A673 (cell line): Measurements from ENCODE around the gene WDR59. TPM values are rescaled to one million over a fixed set of nuclear protein-coding genes. Genes with fewer than 3 reads are reported as not detected.

Experiments
- BruUV-seq: library from RNA; stranded (reverse); fragments of 400-500 nt; replicated peaks from 2 replicates; lab custom pipeline; 2021; lab: Mats Ljungman, UMichigan
- CTCF ChIA-PET: fragments of 300-600 bp; sonication (Branson Sonifier 250); formaldehyde crosslinking; loops from one replicate; lab custom pipeline; 2022; ENCODE audit warnings: antibody characterized with exemption; lab: Charles Lee
- POLR2A ChIA-PET: fragments of 300-600 bp; sonication (Branson Sonifier 250); formaldehyde crosslinking; loops from one replicate; lab custom pipeline; 2022; ENCODE audit warnings: antibody characterized with exemption; ENCODE audit not compliant: low non-redundant PET; lab: Charles Lee
- DNase-seq: peaks from one replicate; pipeline ENCODE4 v3.0.0-alpha.2; 2015; ENCODE audit warnings: low spot score
- H3K27ac ChIP-seq: fragments of 200-600 bp; sonication (generic); 2 replicates; pipeline ENCODE4 v1.5.1; 2016; ENCODE audit warnings: mixed run types, low read depth, mild to moderate bottlenecking, mixed read lengths, antibody characterized with exemption, low read length; ENCODE audit not compliant: poor library complexity, severe bottlenecking
- H3K27me3 ChIP-seq: fragments of 200-600 bp; sonication (generic); replicated peaks from 2 replicates; pipeline ENCODE4 v1.6.1; 2017; ENCODE audit warnings: mixed run types, low read depth, mild to moderate bottlenecking, mixed read lengths, antibody characterized with exemption, low read length; ENCODE audit not compliant: insufficient read depth, poor library complexity
- H3K36me3 ChIP-seq: fragments of 200-600 bp; sonication (generic); 2 replicates; pipeline ENCODE4 v1.6.1; 2016; ENCODE audit warnings: mixed run types, mild to moderate bottlenecking, mixed read lengths, antibody characterized with exemption, low read length; ENCODE audit not compliant: insufficient read depth, poor library complexity, severe bottlenecking
- H3K4me1 ChIP-seq: fragments of 200-600 bp; sonication (generic); 2 replicates; pipeline ENCODE4 v1.6.1; 2017; ENCODE audit warnings: mixed run types, mild to moderate bottlenecking, mixed read lengths, antibody characterized with exemption, low read length; ENCODE audit not compliant: insufficient read depth, poor library complexity, severe bottlenecking
- H3K4me3 ChIP-seq: fragments of 200-600 bp; sonication (generic); 2 replicates; pipeline ENCODE4 v1.5.1; 2016; ENCODE audit warnings: low read depth, mixed run types, mild to moderate bottlenecking, mixed read lengths, low read length; ENCODE audit not compliant: poor library complexity, severe bottlenecking
- H3K9me3 ChIP-seq: fragments of 200-600 bp; sonication (generic); 2 replicates; pipeline ENCODE4 v1.6.1; 2016; ENCODE audit warnings: mixed run types, low read depth, mild to moderate bottlenecking, mixed read lengths, antibody characterized with exemption, low read length; ENCODE audit not compliant: poor library complexity, severe bottlenecking
- CTCF ChIP-seq: fragments of 300-800, 200-600 bp; sonication (generic); conservative IDR thresholded peaks from 2 replicates; pipeline ENCODE4 v1.5.1; 2017; ENCODE audit warnings: low read depth, mild to moderate bottlenecking, antibody characterized with exemption, low read length, moderate library complexity, mixed read lengths
- EZH2 ChIP-seq: fragments of 200-600 bp; sonication (generic); IDR thresholded peaks from 2 replicates; pipeline ENCODE4 v1.6.1; 2017; ENCODE audit warnings: borderline replicate concordance, low read depth, mild to moderate bottlenecking, mixed read lengths, antibody characterized with exemption, low read length; ENCODE audit not compliant: poor library complexity, severe bottlenecking
- intact Hi-C: fragments of 100-400 bp; cut with micrococcal nuclease; formaldehyde crosslinking; loops from one replicate; pipeline ENCODE4 v1.10.0; 2022; ENCODE audit not compliant: unreplicated experiment
- total RNA-seq: library from RNA; stranded (reverse); gene quantifications from 2 replicates; pipeline ENCODE4 v1.2.3, GENCODE V29; 2021

WDR59 gene
- total RNA-seq, 1 experiment from 2014 or later: 51.4 TPM

GRCh38 chr16:74944466-74944865, 40.5 kb downstream of the WDR59 start:
- no peaks in the 10 kb centered on the region for H3K9me3 ChIP-seq
- H3K27me3 ChIP-seq: no peaks in the 10 kb centered on the region
- intact Hi-C loops: no loop called here
- H3K4me3 ChIP-seq: no peak overlapping the region
- BruUV-seq: no TSS peak
- ChIA-PET POLR2A (no interaction called here), CTCF (no interaction called here)
- H3K36me3 ChIP-seq: peaks cover 5% of the 10 kb centered on the region
- no peak for TF ChIP-seq CTCF
- no peak for TF ChIP-seq EZH2
- H3K27ac ChIP-seq: no peak overlapping the region
- no peak for DNase-seq
- no peaks in the 10 kb centered on the region for H3K4me1 ChIP-seq

DNA sequence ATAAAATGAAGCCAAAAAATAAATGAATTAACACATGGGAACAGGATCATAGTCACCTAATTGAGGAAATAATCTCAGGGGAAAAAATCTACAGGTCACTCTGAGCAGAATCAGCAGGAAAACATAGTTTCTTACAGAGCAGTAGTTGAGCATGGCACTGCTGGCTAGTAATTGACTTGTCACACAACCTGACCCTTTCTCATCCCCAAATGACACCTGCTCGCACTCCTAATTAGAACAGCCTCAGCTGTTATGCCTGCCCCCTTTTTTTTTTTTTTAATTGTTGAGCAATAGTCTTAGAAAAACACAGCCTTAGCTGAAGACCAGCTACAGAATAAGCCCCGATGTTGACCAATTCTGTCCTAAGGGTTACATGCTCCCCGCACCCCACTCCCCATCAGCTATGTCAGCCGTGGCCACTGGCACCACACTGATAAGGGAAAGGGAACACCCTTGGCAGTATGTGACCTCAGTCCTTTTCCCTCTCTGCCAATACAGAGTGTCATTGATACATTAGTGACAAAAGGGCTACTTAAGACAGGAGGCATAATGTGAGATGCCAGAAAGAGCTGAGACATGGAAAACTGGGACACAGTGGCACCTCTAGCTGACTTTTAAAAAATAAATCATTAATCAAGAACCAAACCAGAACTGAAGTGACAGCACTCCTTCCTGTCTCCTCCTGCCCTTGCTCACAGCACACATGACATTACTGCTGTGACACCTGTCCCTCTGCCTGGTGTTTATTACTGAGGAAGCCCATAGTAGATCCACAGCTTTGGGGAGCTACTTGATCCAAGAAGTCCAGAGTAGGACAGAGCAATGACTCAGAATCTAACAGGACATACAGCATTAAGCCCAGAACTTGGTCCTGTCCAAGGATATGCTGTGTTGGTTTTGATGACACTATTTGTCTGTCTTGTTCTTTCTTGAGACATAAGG, 41.7 kb downstream of the WDR59 start:
- intact Hi-C loops: no loop called here
- H3K27ac ChIP-seq: no peak overlapping the region
- no peak overlapping the region for H3K4me3 ChIP-seq
- no peak for DNase-seq
- POLR2A ChIA-PET: no interaction called here
- H3K27me3 ChIP-seq: no peaks in the 10 kb centered on the region
- CTCF ChIA-PET: interaction anchor here (0.6 kb wide), 1 partner anchor 223 kb away, joined by 13 read pairs; no protein-coding TSS in a partner anchor
- H3K9me3 ChIP-seq: no peaks in the 10 kb centered on the region
- H3K36me3 ChIP-seq: peaks cover 5% of the 10 kb centered on the region
- TF ChIP-seq EZH2: no peak
- TF ChIP-seq CTCF: no peak
- BruUV-seq: no TSS peak
- H3K4me1 ChIP-seq: no peaks in the 10 kb centered on the region

DNA sequence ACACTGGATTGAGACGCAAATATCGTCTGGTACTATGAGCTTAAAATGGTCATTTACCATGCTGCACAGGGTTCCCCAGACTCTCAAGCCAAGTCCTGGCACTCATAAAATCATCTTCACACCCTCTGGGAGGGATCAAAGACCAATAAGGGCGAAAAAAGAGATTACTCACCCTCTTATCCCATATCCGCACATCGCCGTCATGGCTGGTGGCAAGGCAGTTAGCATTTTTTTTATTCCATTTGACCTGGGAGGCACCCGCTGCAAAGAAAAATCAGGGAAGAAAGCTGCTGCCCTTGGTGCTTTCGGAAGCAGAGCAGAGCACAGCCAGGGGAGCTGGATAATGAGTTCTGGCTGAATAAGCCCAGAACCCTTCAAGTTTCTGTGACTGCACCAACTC, 42.4 kb downstream of the WDR59 start:
- Histone ChIP-seq H3K4me1 (no peaks in the 10 kb centered on the region), H3K27me3 (no peaks in the 10 kb centered on the region), H3K27ac (no peak overlapping the region), H3K36me3 (peaks cover 8% of the 10 kb centered on the region), H3K9me3 (no peaks in the 10 kb centered on the region), H3K4me3 (no peak overlapping the region)
- intact Hi-C loops: no loop called here
- no TSS peak for BruUV-seq
- no peak for DNase-seq
- TF ChIP-seq CTCF (no peak), EZH2 (no peak)
- ChIA-PET POLR2A (no interaction called here), CTCF (no interaction called here)
